Activated naive CD4-positive, alpha-beta T cell treated with anti-CD3 and anti-CD28 coated beads, Interleukin-2, amount 50 U/mL, for 16 hours (primary cell): ENCODE data around the gene BCL7A.
"Not testable (repeated sequence)": the region's sequence is repeated elsewhere in the genome, so short reads cannot be mapped to it uniquely, and the experiment has no call there.

Source experiments
- DNase-seq: peaks from one replicate; pipeline ENCODE4 v3.0.0-alpha.2; 2020

The BCL7A gene

GRCh38 chr12:122021822-122022392, at the start of gene BCL7A:
TSS of gene BCL7A (plus strand) at chr12:122021884. CDS start at chr12:122022092, 208 bp downstream.
- peak; percentile 65 for DNase-seq

DNA sequence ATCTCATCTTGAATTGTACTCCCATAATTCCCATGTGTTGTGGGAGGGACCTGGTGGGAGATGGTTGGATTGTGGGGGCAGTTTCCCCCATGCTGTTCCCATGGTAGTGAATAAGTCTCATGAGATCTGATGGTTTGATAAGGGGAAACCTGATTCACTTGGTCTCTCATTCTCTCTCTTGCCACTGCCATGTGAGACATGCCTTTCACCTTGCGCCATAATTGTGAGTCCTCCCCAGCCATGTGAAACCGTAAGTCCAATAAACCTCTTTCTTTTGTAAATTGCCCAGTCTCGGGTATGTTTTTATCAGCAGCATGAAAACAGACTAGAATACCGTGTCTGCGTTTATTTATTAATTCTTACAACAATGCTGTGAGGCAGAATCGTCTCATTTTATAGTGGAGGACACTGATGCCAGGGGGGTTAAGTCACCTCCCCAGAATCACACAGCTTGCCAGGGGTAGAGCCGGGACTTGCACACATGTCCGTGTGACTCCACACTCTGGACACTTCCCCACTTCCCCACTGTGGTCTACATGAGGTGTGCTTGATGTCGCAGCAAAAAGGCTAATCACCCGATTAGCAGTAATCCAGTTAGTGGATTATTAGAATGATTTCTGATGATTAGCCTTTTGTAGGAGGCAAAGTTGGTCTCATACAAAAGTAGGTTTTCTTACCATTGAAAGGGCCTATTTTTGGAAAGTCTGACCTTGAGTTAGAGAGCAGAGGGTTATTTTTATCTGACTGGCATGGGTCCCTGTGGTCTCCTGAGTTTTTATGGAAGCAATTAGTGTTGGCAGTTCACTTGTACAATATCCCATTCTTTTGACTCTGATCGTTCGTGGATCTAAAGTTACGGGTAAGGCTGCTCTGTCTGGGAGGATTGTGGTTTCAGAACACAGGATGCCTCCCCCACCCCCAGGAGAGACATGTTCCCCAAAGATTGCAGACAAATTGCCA, 47.4 kb upstream of the BCL7A start:
- no peak for DNase-seq

DNA sequence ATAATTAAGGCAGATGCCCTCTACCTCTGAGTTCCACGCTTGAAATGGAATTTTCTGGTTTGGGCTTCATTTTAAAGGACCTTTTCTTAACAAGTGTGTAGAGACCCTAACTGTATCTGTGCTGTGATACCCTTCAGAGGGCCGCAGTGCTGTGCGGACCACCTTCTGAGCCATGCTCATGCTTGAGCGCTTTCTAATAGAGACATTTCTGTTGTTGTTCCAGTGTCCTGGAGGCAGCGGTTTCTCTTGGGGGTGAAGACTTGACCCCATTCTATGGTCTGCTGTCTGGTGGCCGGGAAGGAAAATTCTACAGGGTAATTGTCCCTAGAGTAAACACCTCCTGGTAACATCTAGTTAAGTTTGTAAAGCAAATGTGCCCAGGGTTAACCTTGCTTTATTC, 46.7 kb upstream of the BCL7A start:
- DNase-seq, result no peak

GRCh38 chr12:121976950-121977349, 44.7 kb upstream of the BCL7A start:
- no peak for DNase-seq

GRCh38 chr12:121980191-121980891, 41.3 kb upstream of the BCL7A start:
- no peak for DNase-seq

DNA sequence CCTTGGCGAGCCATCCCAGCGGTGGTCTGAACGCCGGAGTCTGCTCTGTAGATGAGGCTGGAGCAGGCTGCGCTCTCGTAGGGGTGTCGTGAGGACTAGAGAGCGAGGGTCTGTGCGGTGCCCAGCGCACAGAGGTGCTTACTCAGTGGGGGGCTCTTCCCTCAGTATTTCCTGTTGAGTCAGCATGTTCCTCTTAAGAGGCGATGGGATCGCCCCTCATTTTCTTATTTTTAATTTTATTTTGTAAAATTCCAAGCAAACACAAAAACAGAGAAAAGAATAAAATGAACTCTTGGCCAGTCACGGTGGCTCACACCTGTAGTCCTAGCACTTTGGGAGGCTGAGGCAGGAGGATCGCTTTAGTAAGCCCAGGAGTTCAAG, 40.8 kb upstream of the BCL7A start:
- DNase-seq, result no peak

DNA sequence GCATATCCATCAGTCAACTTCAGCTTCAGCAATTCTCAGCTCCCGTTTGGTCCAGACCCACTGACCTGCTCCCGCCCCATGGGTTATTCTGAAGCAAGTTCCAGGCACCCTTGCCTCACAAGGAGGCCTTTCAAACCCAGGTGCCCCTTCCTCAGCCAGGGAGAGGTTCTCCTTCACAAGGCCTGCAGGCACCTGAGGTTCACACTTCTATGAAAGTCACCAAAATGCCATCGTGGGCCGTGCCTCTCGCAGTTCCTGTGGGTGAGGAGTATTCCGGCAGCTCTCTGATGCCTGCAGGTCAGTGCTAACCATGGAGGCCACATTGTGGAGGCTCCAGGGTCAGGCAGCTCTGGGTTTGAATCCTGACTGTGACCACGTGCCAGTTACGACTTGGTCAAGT, 40.2 kb upstream of the BCL7A start:
- DNase-seq, result no peak

DNA sequence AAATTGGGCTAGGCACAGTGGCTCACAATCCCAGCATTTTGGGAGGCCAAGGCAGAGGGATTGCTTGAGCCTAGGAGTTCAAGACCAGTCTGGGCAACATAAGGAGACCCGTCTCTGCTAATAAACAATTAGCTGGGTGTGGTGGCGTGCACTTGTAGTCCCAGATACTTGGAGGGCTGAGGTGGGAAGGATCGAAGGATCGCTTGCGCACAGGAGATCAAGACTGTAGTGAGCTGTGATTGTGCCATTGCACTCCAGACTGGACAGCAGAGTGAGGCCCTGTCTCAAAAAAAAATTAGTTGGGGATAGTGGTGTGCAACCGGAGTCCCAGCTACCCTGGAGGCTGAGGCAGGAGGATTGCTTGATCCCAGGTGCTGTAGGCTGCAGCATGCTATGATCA, 38.7 kb upstream of the BCL7A start:
- no peak for DNase-seq

DNA sequence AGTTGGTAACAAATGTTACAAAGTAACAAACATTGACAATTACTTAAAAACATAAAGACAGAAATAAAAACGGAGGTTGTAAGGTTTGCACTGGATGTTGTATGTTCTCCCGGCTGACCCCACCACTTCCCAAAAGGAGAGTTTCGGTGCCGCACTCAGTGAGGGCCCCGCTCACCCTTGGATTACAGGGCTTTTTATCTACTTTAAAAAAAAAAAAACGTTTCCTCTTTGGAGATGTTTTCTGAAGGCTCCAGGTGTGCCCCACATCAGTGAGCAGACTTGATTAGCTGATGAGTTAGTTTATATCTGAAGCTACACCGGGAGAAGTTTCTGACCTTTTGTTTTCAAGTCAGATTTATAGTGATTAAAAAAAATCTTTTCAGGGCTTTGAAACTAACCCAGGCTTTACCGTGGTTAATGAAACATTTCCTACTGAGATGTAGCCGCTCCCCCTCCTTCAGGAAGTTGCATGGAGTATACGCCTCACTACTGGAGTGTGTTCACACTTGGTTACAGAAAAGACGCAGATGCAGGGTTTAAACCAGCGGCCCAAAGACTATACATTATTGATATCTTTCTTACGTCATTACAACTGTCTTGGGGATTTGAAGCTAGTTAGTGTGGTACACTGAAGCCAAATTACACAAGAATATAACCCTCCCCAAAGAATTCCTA, 38.0 kb upstream of the BCL7A start:
- DNase-seq, result no peak

- DNase-seq, result no peak
Measured at GRCh38 chr12:121986489-121987245, 35.0 kb upstream of the BCL7A start.

- DNase-seq, result not testable (repeated sequence)
Measured at GRCh38 chr12:121988519-121988918, 33.2 kb upstream of the BCL7A start.

DNA sequence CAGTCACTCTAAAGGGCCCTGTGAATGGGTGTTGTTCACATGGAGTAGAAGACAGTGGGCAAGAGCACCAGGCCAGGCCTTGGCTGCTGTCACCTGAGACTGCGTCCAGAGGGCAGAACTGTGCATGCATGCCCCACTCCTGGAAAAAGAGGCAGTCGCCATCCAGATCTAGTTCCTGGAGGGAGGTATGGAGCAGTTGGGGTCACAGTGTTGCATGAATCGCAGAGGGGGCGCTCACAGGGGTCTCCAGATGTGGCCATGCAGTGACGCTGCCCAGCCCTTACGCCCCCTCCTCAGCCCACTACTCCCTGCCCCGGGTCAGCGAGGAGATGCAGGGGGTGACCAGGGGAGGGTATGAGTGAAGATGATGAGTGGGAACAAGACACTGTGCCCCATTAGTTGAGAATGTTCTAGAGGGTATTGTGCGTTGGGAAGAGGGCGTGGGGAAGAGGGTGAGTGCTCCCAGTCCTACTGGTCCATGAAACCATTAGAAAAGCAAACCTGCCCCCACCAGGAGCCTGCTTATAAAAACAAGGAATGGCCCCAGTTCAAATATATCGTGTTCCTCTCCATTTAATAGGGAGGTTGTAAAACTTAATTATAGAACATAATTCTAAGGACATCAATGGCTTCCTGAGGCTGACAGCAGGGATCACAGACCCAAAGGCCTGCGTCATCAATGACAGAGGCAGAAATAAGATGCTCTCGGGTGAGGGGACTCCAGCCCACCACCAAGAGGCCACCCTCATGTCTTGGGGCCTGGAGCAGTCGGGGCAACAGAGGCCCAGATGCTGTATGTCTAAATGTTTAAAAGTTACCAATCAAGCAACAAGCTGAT, 32.2 kb upstream of the BCL7A start:
- DNase-seq, result no peak

DNA sequence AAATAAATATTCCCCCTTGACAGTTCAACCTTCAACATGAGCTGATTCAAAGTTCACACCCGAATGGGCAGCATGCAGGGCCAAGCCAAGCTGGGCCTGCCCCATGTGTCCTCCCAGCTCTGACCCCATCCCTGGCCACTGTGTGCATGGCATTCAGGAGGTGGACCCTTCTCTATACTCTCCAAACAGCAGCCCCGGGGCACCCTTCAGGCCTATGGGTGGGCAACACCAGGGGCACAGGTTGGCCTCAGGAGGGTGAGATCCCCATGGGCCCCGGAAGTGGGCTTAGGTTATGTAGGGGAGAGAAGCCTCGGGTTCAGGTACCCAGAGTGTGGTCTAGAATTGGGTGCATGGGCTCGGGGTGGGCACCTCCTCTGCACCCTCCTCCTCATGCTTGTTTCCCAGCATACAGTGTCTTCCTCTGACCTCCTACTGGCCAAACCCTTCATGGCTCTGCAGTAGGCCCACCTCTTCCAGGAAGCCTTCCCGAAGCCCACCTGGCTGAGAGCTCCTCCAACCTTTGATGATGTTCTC, 31.5 kb upstream of the BCL7A start:
- no peak for DNase-seq

DNA sequence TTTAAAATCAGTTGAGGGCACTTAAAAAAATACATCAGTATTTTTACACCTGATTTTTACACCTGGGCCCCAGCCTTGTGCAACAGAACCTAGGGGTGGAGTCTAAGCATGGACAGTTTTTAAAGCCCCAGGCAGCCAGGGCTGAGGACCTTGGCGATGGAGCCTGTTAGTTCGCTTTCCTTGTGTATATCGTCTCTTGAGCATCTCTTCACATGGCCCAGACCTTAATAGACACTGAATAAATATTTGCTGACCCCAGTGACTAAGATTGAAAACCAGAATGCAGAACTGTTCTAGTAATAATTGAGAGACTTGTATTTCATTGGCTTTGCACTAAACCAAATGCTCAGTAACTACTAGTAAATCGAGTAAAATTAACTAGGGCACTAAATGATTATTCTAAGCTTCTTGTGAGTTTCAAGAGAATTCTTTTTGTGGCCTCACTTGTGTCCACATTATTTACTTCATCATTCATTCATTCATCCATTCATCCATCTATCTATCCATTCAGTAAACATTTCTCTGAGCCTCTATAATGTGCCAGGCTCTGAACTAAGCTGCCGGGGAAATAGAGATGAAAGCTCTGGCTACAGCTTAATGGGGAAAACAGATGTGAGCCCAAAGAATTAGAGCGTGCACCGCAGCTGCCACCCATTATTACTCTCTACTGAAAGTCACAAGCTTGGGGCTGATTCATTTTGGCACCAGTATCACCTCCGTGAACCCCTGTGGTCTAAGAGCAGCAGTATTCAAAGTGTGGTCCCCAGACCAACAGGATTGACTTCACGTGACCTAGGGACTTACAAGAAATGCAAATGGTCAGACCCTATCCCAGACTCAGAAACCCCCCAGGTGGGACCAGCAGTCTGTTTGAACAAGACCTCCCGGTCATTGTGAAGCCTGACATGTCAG, 30.7 kb upstream of the BCL7A start:
- no peak for DNase-seq

DNA sequence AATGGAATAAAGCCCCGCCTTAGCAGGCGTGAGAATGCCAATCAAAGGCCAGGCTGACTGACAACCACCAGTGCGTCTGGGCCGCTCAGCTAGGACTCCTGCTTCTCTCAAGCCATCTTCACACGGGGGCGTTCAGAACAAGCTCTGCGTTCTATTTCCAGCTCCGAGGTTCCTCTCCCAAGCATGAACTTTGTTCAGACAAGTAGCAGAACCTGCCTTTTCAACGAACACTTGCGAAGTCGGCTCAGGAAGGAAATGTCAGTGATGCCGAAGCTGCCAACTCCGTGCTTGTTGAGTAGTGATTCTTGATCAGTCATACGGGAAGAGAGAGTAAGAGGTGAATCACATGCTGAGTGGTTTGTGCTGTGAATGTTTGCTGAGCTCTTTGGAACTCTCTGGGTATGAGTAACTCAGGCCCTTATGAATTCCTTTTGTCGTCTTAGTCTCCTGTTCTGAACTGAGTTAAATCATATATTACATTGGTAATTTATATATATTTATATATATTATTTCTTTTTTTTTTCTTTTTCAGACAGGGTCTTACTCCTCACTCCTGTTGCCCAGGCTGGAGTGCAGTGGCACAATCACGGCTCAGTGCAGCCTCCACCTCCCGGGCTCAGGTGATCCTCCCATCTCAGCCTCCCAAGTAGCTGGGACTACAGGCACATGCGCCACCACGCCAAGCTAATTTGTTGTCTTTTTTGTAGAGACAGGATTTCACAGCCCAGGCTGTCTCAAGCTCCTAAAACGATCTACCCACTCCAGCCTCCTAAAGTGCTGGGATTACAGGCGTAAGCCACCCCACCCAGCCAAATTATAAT, 29.4 kb upstream of the BCL7A start:
- peak; percentile 66 for DNase-seq

- DNase-seq, result no peak
Measured at GRCh38 chr12:121996050-121996944, 25.4 kb upstream of the BCL7A start.

DNA sequence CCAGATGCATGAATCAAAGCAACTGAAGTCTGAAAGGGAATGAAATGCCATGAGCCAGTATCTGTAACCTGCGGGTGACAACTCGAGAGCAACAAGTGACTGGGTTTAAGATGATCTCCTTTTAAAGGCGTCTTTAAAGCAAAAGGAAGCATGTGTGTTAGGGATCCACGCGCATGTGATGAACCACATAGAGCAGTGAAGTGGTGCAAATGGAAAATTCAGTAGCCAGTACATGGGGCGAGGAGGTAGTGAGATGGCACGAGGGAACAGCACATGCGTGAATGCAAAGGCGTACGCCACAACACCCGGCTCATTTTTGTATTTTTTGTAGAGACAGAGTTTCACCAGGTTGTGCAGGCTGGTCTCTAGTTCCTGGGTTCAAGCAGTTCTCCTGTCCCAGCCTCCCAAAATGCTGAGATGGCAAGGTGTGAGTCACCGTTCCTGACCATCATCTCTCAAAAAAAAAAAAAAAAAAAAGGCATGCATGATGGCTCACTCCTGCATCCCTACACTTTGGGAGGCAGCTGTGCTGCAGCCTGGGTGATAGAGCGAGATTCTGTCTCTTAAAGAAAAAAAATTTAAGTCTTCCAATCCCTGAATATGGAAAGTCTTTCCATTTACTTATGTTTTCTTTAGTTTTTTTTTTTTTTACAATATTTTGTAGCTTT, 24.6 kb upstream of the BCL7A start:
- DNase-seq, result no peak
